ENCODE results near the gene LNX1.

- TF ChIP-seq CTCF (IDR thresholded peaks at IDR 0.05) (no peak), ZFX (IDR thresholded peaks at IDR 0.05; ENCODE audit: borderline replicate concordance) (no peak)
Observed at GRCh38 chr4:53613428-53613827, 22.1 kb upstream of the LNX1 start.
